ENCODE data around the gene SLC9A7. TPM values are rescaled to one million over a fixed set of nuclear protein-coding genes. Genes with fewer than 3 reads are reported as not detected.

Gene SLC9A7
- polyA plus RNA-seq, 2 of the 4 experiments (the other 2 are of a cell fraction), result 9.8 to 21.1 TPM

- TF ChIP-seq SMC3 (IDR thresholded peaks at IDR 0.05), result no peak
- no peak for TF ChIP-seq KDM1A (IDR thresholded peaks at IDR 0.05; ENCODE audit: low read depth)
- TF ChIP-seq RAD21 (conservative IDR thresholded peaks at IDR 0.05 in 1 of 2, IDR thresholded peaks at IDR 0.05 in 1 of 2), result 0 out of 5 replicates have a peak, but pooled peaks have one; percentile 2 to 5
- no peak for TF ChIP-seq ZNF302 (CRISPR knock-in tag; IDR thresholded peaks at IDR 0.05)
- no peak for TF ChIP-seq CHD2 (IDR thresholded peaks at IDR 0.05; ENCODE audit: low read length, partially characterized antibody)
- TF ChIP-seq CBX2 (IDR thresholded peaks at IDR 0.05; ENCODE audit: borderline replicate concordance, low read depth), result no peak
- TF ChIP-seq HDAC2 (IDR thresholded peaks at IDR 0.05), result no peak
- no peak for TF ChIP-seq EHMT2 (IDR thresholded peaks at IDR 0.05; ENCODE audit: low read depth)
- TF ChIP-seq BHLHE40 (IDR thresholded peaks at IDR 0.05; ENCODE audit: low read depth, low read length), result no peak
- no peak for TF ChIP-seq HOXA7 (CRISPR knock-in tag; IDR thresholded peaks at IDR 0.05)
- TF ChIP-seq, protein P1, sequence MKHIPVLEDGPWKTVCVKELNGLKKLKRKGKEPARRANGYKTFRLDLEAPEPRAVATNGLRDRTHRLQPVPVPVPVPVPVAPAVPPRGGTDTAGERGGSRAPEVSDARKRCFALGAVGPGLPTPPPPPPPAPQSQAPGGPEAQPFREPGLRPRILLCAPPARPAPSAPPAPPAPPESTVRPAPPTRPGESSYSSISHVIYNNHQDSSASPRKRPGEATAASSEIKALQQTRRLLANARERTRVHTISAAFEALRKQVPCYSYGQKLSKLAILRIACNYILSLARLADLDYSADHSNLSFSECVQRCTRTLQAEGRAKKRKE (CRISPR knock-in tag; IDR thresholded peaks at IDR 0.05; ENCODE audit: low read depth), result no peak
- TF ChIP-seq RNF2 (IDR thresholded peaks at IDR 0.05; ENCODE audit: borderline replicate concordance, low read depth), result no peak
- TF ChIP-seq E2F6 (IDR thresholded peaks at IDR 0.05; ENCODE audit: borderline replicate concordance, low read depth), result 0 out of 2 replicates have a peak, but pooled peaks have one; percentile 55
- no peak for TF ChIP-seq PHF8 (IDR thresholded peaks at IDR 0.05; ENCODE audit: borderline replicate concordance, low read depth)
- TF ChIP-seq RFX5 (IDR thresholded peaks at IDR 0.05), result no peak
- TF ChIP-seq HOXB13 (CRISPR knock-in tag; IDR thresholded peaks at IDR 0.05; ENCODE audit: low read depth), result no peak
- TF ChIP-seq, protein P2, sequence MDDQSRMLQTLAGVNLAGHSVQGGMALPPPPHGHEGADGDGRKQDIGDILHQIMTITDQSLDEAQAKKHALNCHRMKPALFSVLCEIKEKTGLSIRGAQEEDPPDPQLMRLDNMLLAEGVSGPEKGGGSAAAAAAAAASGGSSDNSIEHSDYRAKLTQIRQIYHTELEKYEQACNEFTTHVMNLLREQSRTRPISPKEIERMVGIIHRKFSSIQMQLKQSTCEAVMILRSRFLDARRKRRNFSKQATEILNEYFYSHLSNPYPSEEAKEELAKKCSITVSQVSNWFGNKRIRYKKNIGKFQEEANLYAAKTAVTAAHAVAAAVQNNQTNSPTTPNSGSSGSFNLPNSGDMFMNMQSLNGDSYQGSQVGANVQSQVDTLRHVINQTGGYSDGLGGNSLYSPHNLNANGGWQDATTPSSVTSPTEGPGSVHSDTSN (IDR thresholded peaks at IDR 0.05), result peak; percentile 15; the same call in 1 of the 2 replicates
- TF ChIP-seq MAX (IDR thresholded peaks at IDR 0.05), result peak; percentile 64; the same call in 1 of the 2 replicates
- TF ChIP-seq CEBPB (IDR thresholded peaks at IDR 0.05), result peak; percentile 60 to 77; a peak in 3 of 4 replicates
- no peak for TF ChIP-seq CHD4 (IDR thresholded peaks at IDR 0.05; ENCODE audit: borderline replicate concordance)
- TF ChIP-seq EP300 (IDR thresholded peaks at IDR 0.05), result no peak
- no peak for TF ChIP-seq ESRRA (IDR thresholded peaks at IDR 0.05; ENCODE audit: borderline replicate concordance, low read length)
- no peak for TF ChIP-seq CTCF (IDR thresholded peaks at IDR 0.05)
These were observed 33.2 kb upstream of the SLC9A7 start (continued) for GRCh38 chrX:46791927-46792809.
